K562 (cell line): ENCODE measurements around the gene CCDC88C. TPM values are rescaled to one million over a fixed set of nuclear protein-coding genes. Genes with fewer than 3 reads are reported as not detected.
A peak's percentile ranks its signal among the peaks of the same experiment; 100 is the strongest.

Experiments
- ATF4 ChIP-seq: fragments of 450-650 bp; formaldehyde crosslinking; IDR thresholded peaks from 2 replicates; pipeline ENCODE4 v1.4.0; 2022; ENCODE audit warnings: mild to moderate bottlenecking, moderate library complexity
- CBFA2T3 ChIP-seq: fragments of 450-650 bp; IDR thresholded peaks from 2 replicates; pipeline ENCODE4 v1.6.1; 2017
- EGR1 ChIP-seq: fragments of 450-650 bp; conservative IDR thresholded peaks from 2 replicates; pipeline ENCODE4 v1.6.1; 2017; ENCODE audit warnings: mild to moderate bottlenecking
- EHMT2 ChIP-seq: fragments of 450-650 bp; IDR thresholded peaks from 2 replicates; pipeline ENCODE4 v1.6.1; 2018; ENCODE audit warnings: antibody characterized with exemption
- FIP1L1 ChIP-seq: fragments of 200-400 bp; formaldehyde crosslinking; IDR thresholded peaks from 2 replicates; pipeline ENCODE4 v1.6.1; 2018; ENCODE audit warnings: mild to moderate bottlenecking, low read depth, low read length; ENCODE audit not compliant: poor library complexity, severe bottlenecking
- GTF2A2 ChIP-seq: IDR thresholded peaks from 2 replicates; pipeline ENCODE4 v1.6.1; 2016; ENCODE audit warnings: mild to moderate bottlenecking, missing genetic modification characterization, missing compliant biosample characterization
- HCFC1 ChIP-seq: IDR thresholded peaks from 2 replicates; pipeline ENCODE4 v1.6.1; 2012; ENCODE audit warnings: low read depth, low read length, improper control_type of control experiment
- JUN ChIP-seq, 2 experiments: sonication (generic) in 1 of 2; formaldehyde crosslinking in 1 of 2; IDR thresholded peaks; 2 replicates each; pipeline versions ENCODE4 v1.6.1 to v1.8.0; 2012 to 2022; ENCODE audit warnings: borderline replicate concordance in 2 of 2, mild to moderate bottlenecking in 2 of 2, improper control_type of control experiment in 1 of 2, low read depth in 1 of 2, low read length in 1 of 2, missing genetic modification reagents in 1 of 2
- NCOA6 ChIP-seq: fragments of 450-650 bp; IDR thresholded peaks from 2 replicates; pipeline ENCODE4 v1.6.1; 2017; ENCODE audit warnings: mild to moderate bottlenecking
- PCBP1 ChIP-seq: fragments of 200-400 bp; formaldehyde crosslinking; IDR thresholded peaks from 2 replicates; pipeline ENCODE4 v1.6.1; 2018; ENCODE audit warnings: mild to moderate bottlenecking, low read depth, low read length; ENCODE audit not compliant: poor library complexity, severe bottlenecking
- PRDM10 ChIP-seq: fragments of 450-650 bp; IDR thresholded peaks from 2 replicates; pipeline ENCODE4 v1.6.1; 2018; ENCODE audit not compliant: partially characterized antibody
- PRMT5 ChIP-seq: sonication (generic); formaldehyde crosslinking; IDR thresholded peaks from 2 replicates; pipeline ENCODE4 v1.5.0; 2020; ENCODE audit warnings: missing genetic modification reagents
- RFX5 ChIP-seq: IDR thresholded peaks from 2 replicates; pipeline ENCODE4 v1.6.1; 2011; ENCODE audit warnings: low read depth, mild to moderate bottlenecking, improper control_type of control experiment, low read length
- SAFB2 ChIP-seq: fragments of 200-400 bp; formaldehyde crosslinking; IDR thresholded peaks from 2 replicates; pipeline ENCODE4 v1.6.1; 2018; ENCODE audit warnings: borderline replicate concordance, low read length, low read depth, moderate library complexity; ENCODE audit not compliant: severe bottlenecking
- U2AF2 ChIP-seq: fragments of 200-400 bp; formaldehyde crosslinking; optimal IDR thresholded peaks from 2 replicates; pipeline ENCODE3; 2017; ENCODE audit warnings: low read depth, mild to moderate bottlenecking, low read length
- ZNF146 ChIP-seq: IDR thresholded peaks from one replicate; pipeline ENCODE4 v1.6.1; 2018; ENCODE audit warnings: missing compliant biosample characterization; ENCODE audit not compliant: unreplicated experiment
- polyA plus RNA-seq, 8 experiments: library from polyadenylated mRNA; depleted of rRNA in 4 of 8; stranded (reverse) in 5 of 8; unstranded in 3 of 8; fragments of >200 nt; fragmentation: Nextera tagmentation in 2 of 8; fragmentation: Illumina TruSeq in 1 of 8; extraction: Ambion mirVana in 2 of 8; extraction: Trizol in 1 of 8; gene quantifications; 2 replicates each; pipeline versions ENCODE4 v1.2.1 to v1.2.3, GENCODE V29; 2011 to 2014; ENCODE audit warnings: inconsistent platforms in 1 of 8, missing spikeins in 1 of 8
- total RNA-seq, 7 experiments: library from RNA; depleted of rRNA in 6 of 7; stranded (reverse); fragments of >200 nt in 6 of 7; fragmentation: Illumina TruSeq in 2 of 7; extraction: Trizol in 2 of 7; gene quantifications; 2 replicates each; pipeline versions ENCODE4 v1.2.1 to v1.2.3, GENCODE V29; 2011 to 2021; ENCODE audit warnings: low replicate concordance in 1 of 7
- TF ChIP-seq, protein P1 (sequence below): fragments of 450-650 bp; conservative IDR thresholded peaks from 2 replicates; pipeline ENCODE4 v1.6.1; 2016; ENCODE audit warnings: missing genetic modification characterization, low read depth, mild to moderate bottlenecking, control low read depth, missing compliant biosample characterization
- TF ChIP-seq, protein P2 (sequence below): fragments of 250-450 bp; sonication (Bioruptor Pico); IDR thresholded peaks from 2 replicates; pipeline ENCODE4 v1.5.0; 2021; ENCODE audit warnings: mild to moderate bottlenecking, borderline replicate concordance
- TF ChIP-seq, protein P3 (sequence below): fragments of 450-650 bp; formaldehyde crosslinking; IDR thresholded peaks from 2 replicates; pipeline ENCODE4 v1.4.0; 2022; ENCODE audit warnings: missing genetic modification characterization

The CCDC88C gene
- total and polyA plus RNA-seq, 9 of the 15 experiments (the other 6 are each of a cell fraction or from before 2014, with no cell fraction given): 0.62 to 22.5 (median 10.7) TPM

DNA sequence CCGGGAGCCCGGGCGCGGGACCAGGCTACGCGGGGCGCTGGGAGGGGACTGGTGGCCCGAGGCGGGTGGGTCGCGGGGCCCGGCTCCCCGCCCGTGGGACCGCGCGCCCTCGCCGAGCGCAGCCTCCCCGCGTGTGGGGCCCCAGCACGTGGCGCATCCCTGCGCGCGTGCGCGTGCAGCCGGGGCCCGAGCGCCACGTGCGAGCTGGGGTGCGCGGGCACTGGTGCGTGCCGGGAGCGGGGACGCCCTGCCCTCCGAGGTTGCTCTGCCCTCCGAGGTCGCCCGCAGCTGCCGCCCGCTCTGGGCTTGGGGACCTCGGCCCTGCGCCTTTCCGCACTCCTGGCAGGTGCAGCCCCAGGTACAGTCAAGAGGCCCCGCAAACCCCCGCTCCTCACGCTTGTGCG is 365 bp upstream of the CCDC88C start (continued):
- no peak for TF ChIP-seq PRDM10
- TF ChIP-seq PRMT5: no peak
- peak; percentile 9; the same call in 1 of the 2 replicates for TF ChIP-seq JUN (IDR thresholded peaks at IDR 0.05; ENCODE audit: borderline replicate concordance, low read depth, low read length)
- peak; percentile 98 for TF ChIP-seq JUN (CRISPR knock-in tag; IDR thresholded peaks at IDR 0.05; ENCODE audit: borderline replicate concordance)
- no peak for TF ChIP-seq SAFB2
- TF ChIP-seq GTF2A2 (tag): no peak
- no peak for TF ChIP-seq EHMT2
- TF ChIP-seq, protein P1, sequence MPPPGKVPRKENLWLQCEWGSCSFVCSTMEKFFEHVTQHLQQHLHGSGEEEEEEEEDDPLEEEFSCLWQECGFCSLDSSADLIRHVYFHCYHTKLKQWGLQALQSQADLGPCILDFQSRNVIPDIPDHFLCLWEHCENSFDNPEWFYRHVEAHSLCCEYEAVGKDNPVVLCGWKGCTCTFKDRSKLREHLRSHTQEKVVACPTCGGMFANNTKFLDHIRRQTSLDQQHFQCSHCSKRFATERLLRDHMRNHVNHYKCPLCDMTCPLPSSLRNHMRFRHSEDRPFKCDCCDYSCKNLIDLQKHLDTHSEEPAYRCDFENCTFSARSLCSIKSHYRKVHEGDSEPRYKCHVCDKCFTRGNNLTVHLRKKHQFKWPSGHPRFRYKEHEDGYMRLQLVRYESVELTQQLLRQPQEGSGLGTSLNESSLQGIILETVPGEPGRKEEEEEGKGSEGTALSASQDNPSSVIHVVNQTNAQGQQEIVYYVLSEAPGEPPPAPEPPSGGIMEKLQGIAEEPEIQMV: no peak
- TF ChIP-seq RFX5: no peak
- TF ChIP-seq, protein P2, sequence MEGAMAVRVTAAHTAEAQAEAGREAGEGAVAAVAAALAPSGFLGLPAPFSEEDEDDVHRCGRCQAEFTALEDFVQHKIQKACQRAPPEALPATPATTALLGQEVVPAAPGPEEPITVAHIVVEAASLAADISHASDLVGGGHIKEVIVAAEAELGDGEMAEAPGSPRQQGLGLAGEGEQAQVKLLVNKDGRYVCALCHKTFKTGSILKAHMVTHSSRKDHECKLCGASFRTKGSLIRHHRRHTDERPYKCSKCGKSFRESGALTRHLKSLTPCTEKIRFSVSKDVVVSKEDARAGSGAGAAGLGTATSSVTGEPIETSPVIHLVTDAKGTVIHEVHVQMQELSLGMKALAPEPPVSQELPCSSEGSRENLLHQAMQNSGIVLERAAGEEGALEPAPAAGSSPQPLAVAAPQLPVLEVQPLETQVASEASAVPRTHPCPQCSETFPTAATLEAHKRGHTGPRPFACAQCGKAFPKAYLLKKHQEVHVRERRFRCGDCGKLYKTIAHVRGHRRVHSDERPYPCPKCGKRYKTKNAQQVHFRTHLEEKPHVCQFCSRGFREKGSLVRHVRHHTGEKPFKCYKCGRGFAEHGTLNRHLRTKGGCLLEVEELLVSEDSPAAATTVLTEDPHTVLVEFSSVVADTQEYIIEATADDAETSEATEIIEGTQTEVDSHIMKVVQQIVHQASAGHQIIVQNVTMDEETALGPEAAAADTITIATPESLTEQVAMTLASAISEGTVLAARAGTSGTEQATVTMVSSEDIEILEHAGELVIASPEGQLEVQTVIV (CRISPR knock-in tag): no peak
- TF ChIP-seq FIP1L1: peak; percentile 15
- TF ChIP-seq EGR1: no peak
- TF ChIP-seq, protein P3, sequence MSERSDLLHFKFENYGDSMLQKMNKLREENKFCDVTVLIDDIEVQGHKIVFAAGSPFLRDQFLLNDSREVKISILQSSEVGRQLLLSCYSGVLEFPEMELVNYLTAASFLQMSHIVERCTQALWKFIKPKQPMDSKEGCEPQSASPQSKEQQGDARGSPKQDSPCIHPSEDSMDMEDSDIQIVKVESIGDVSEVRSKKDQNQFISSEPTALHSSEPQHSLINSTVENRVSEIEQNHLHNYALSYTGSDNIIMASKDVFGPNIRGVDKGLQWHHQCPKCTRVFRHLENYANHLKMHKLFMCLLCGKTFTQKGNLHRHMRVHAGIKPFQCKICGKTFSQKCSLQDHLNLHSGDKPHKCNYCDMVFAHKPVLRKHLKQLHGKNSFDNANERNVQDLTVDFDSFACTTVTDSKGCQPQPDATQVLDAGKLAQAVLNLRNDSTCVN (CRISPR knock-in tag): no peak
- no peak for TF ChIP-seq CBFA2T3
- TF ChIP-seq HCFC1: no peak
- TF ChIP-seq U2AF2: no peak
- TF ChIP-seq ZNF146: no peak
- no peak for TF ChIP-seq NCOA6
- no peak for TF ChIP-seq ATF4 (CRISPR knock-in tag)
- no peak for TF ChIP-seq PCBP1
